Astrocyte (in vitro differentiated cells and primary cell): Measurements from ENCODE around the gene KIRREL3.

Experiments used
- CTCF ChIP-seq: IDR thresholded peaks from 2 replicates; pipeline ENCODE4 v1.5.1; 2011; ENCODE audit warnings: low read depth, mild to moderate bottlenecking, inconsistent platforms, low read length, moderate library complexity; ENCODE audit not compliant: insufficient read depth
- EZH2 ChIP-seq: IDR thresholded peaks from 2 replicates; pipeline ENCODE4 v1.6.1; 2012; ENCODE audit warnings: mild to moderate bottlenecking, low read length, inconsistent platforms; ENCODE audit not compliant: insufficient read depth

- TF ChIP-seq CTCF (no peak), EZH2 (no peak)
These were observed 387.9 kb downstream of the KIRREL3 start for GRCh38 chr11:126612671-126613070.
